GM23338 (cell line): ENCODE measurements around the gene PTPN7. TPM values are rescaled to one million over a fixed set of nuclear protein-coding genes. Genes with fewer than 3 reads are reported as not detected.

Experiments
- ATAC-seq: fragments of 200-7000 bp; cut with Tn5 transposase; 3 replicates; pipeline ENCODE4 v1.9.1; 2020
- DNase-seq: peaks from one replicate; pipeline ENCODE4 v3.0.0-alpha.2; 2015; ENCODE audit warnings: low spot score
- H2AFZ ChIP-seq: fragments of 200-600 bp; sonication (generic); 2 replicates; pipeline ENCODE4 v1.8.0; 2016; ENCODE audit warnings: antibody characterized with exemption, mild to moderate bottlenecking, moderate library complexity
- H3F3A ChIP-seq: fragments of 200-600 bp; sonication (generic); replicated peaks from 2 replicates; pipeline ENCODE4 v1.8.0; 2017; ENCODE audit warnings: antibody characterized with exemption, mixed run types, low read depth
- H3K27ac ChIP-seq: fragments of 200-600 bp; sonication (generic); 2 replicates; pipeline ENCODE4 v1.6.1; 2016; ENCODE audit warnings: low read depth
- H3K27me3 ChIP-seq: fragments of 200-600 bp; sonication (generic); 2 replicates; pipeline ENCODE4 v1.8.0; 2016; ENCODE audit warnings: mild to moderate bottlenecking, mixed run types, moderate library complexity; ENCODE audit not compliant: insufficient read depth
- H3K36me3 ChIP-seq: fragments of 200-600 bp; sonication (generic); 2 replicates; pipeline ENCODE4 v1.8.0; 2016; ENCODE audit warnings: mild to moderate bottlenecking; ENCODE audit not compliant: insufficient read depth
- H3K4me1 ChIP-seq: fragments of 200-600 bp; sonication (generic); 2 replicates; pipeline ENCODE4 v1.8.0; 2016; ENCODE audit warnings: mild to moderate bottlenecking, moderate library complexity; ENCODE audit not compliant: insufficient read depth
- H3K4me2 ChIP-seq: fragments of 200-600 bp; sonication (generic); 2 replicates; pipeline ENCODE4 v1.7.1; 2017; ENCODE audit warnings: mixed run types
- H3K4me3 ChIP-seq: fragments of 200-600 bp; sonication (generic); 2 replicates; pipeline ENCODE4 v1.6.1; 2016; ENCODE audit warnings: mixed run types
- H3K79me2 ChIP-seq: fragments of 200-600 bp; sonication (generic); replicated peaks from 2 replicates; pipeline ENCODE4 v1.8.0; 2017; ENCODE audit warnings: mild to moderate bottlenecking; ENCODE audit not compliant: insufficient read depth
- H3K9me2 ChIP-seq: fragments of 200-600 bp; sonication (generic); 2 replicates; pipeline ENCODE4 v1.8.0; 2017; ENCODE audit not compliant: insufficient read depth
- H4K20me1 ChIP-seq: fragments of 200-600 bp; sonication (generic); replicated peaks from 2 replicates; pipeline ENCODE4 v1.8.0; 2017; ENCODE audit warnings: mild to moderate bottlenecking; ENCODE audit not compliant: insufficient read depth
- H3K27ac Mint-ChIP-seq: 2 replicates; pipeline ENCODE4 v1.8.0; 2020; ENCODE audit warnings: inconsistent platforms, mild to moderate bottlenecking, moderate library complexity, mixed read lengths
- H3K27me3 Mint-ChIP-seq: 3 replicates; pipeline ENCODE4 v1.8.0; 2022; ENCODE audit warnings: low read depth, mild to moderate bottlenecking, moderate library complexity, mixed read lengths, inconsistent platforms; ENCODE audit not compliant: insufficient read depth, poor library complexity
- H3K36me3 Mint-ChIP-seq: 3 replicates; pipeline ENCODE4 v1.8.0; 2021; ENCODE audit warnings: low read depth, mild to moderate bottlenecking, inconsistent platforms, moderate library complexity, mixed read lengths
- H3K4me1 Mint-ChIP-seq: 3 replicates; pipeline ENCODE4 v1.8.0; 2020; ENCODE audit warnings: mild to moderate bottlenecking, inconsistent platforms, mixed read lengths
- H3K4me3 Mint-ChIP-seq: 3 replicates; pipeline ENCODE4 v1.8.0; 2021; ENCODE audit warnings: moderate library complexity, mild to moderate bottlenecking, inconsistent platforms, mixed read lengths
- H3K9me3 Mint-ChIP-seq: 3 replicates; pipeline ENCODE4 v1.8.0; 2020; ENCODE audit warnings: moderate library complexity, mild to moderate bottlenecking, inconsistent platforms, mixed read lengths
- CTCF ChIP-seq, 2 experiments: fragments of 200-600 bp in 1 of 2; sonication (generic) in 1 of 2; conservative IDR thresholded peaks; 2 replicates each; pipeline versions ENCODE4 v1.5.1 to v1.6.1; 2016 to 2017; ENCODE audit warnings: antibody characterized with exemption in 2 of 2, low read depth in 2 of 2, mild to moderate bottlenecking in 2 of 2, moderate library complexity in 1 of 2
- POLR2AphosphoS5 ChIP-seq: IDR thresholded peaks from 2 replicates; pipeline ENCODE4 v1.6.1; 2016; ENCODE audit warnings: antibody characterized with exemption, low read depth
- polyA plus RNA-seq: library from polyadenylated mRNA; unstranded; fragments of >200 nt; fragmentation: Nextera tagmentation; extraction: Ambion mirVana; gene quantifications from 2 replicates; pipeline ENCODE4 v1.2.1, GENCODE V29; 2016
- total RNA-seq: library from RNA; depleted of rRNA; stranded (reverse); fragments of >200 nt; shearing (Covaris generic); gene quantifications from 2 replicates; pipeline ENCODE4 v1.2.3, GENCODE V29; 2014; rRNA removed

The PTPN7 gene
- total and polyA plus RNA-seq, 2 experiments from 2014 or later = not detected

- H3K4me2 ChIP-seq = peak overlapping the region; percentile 51; the same call in 1 of the 2 replicates
- no peaks in the 10 kb centered on the region for H3K27me3 ChIP-seq
- H3K27ac ChIP-seq = no peak overlapping the region
- Mint-ChIP-seq H3K4me1 (peaks cover 22% of the 10 kb centered on the region), H3K9me3 (no peaks in the 10 kb centered on the region), H3K27me3 (peaks cover 5% of the 10 kb centered on the region), H3K36me3 (no peaks in the 10 kb centered on the region), H3K4me3 (no peak overlapping the region), H3K27ac (no peak overlapping the region)
- no peaks in the 10 kb centered on the region for H3F3A ChIP-seq
- H4K20me1 ChIP-seq = no peaks in the 10 kb centered on the region
- ATAC-seq (peak; percentile 20), DNase-seq (no peak)
- H2AFZ ChIP-seq = peak overlapping the region; percentile 78
- H3K4me3 ChIP-seq = no peak overlapping the region
- no peak for TF ChIP-seq POLR2AphosphoS5
- peak in 1 of 2 experiments; percentile 38; a peak in 2 of 4 replicates for TF ChIP-seq CTCF (conservative IDR thresholded peaks at IDR 0.05; ENCODE audit: low read depth in 2 of 2)
- H3K9me2 ChIP-seq = no peaks in the 10 kb centered on the region
- peaks cover 11% of the 10 kb centered on the region for H3K4me1 ChIP-seq
- no peaks in the 10 kb centered on the region for H3K36me3 ChIP-seq
- H3K79me2 ChIP-seq = no peaks in the 10 kb centered on the region
Measured at GRCh38 chr1:202101184-202101583, 59.2 kb downstream of the PTPN7 start.

Other genes starting within 250 kb of the PTPN7 start
- 0.82 and 1.7 TPM in 2 replicates for gene LMOD1, start 214.1 kb downstream of the PTPN7 start, total RNA-seq
- 0.74 and 1.0 TPM in 2 replicates for gene LMOD1, start 214.1 kb downstream of the PTPN7 start, polyA plus RNA-seq
- gene TIMM17A, start 205.1 kb downstream of the PTPN7 start, total RNA-seq = 38.5 and 45.9 TPM in 2 replicates
- 53.4 and 60.0 TPM in 2 replicates for gene TIMM17A, start 205.1 kb downstream of the PTPN7 start, polyA plus RNA-seq
- gene RNPEP, start 178.0 kb downstream of the PTPN7 start, total RNA-seq = 61.6 and 80.3 TPM in 2 replicates
- 32.1 and 35.0 TPM in 2 replicates for gene RNPEP, start 178.0 kb downstream of the PTPN7 start, polyA plus RNA-seq
- 13.0 and 19.5 TPM in 2 replicates for gene ELF3, start 150.0 kb downstream of the PTPN7 start, total RNA-seq
- 10.9 and 12.3 TPM in 2 replicates for gene ELF3, start 150.0 kb downstream of the PTPN7 start, polyA plus RNA-seq
- 0.21 TPM in 1 of 2 replicates, not detected in the other for gene GPR37L1, start 37.7 kb downstream of the PTPN7 start, total RNA-seq
- 0.08 and 0.19 TPM in 2 replicates for gene GPR37L1, start 37.7 kb downstream of the PTPN7 start, polyA plus RNA-seq
- gene ARL8A, start 15.9 kb downstream of the PTPN7 start, total RNA-seq = 29.7 and 30.3 TPM in 2 replicates
- 28.5 and 32.7 TPM in 2 replicates for gene ARL8A, start 15.9 kb downstream of the PTPN7 start, polyA plus RNA-seq
- gene LGR6, start 33.2 kb upstream of the PTPN7 start, total RNA-seq = 0.58 and 0.66 TPM in 2 replicates
- gene LGR6, start 33.2 kb upstream of the PTPN7 start, polyA plus RNA-seq = 0.89 and 0.96 TPM in 2 replicates
- gene UBE2T, start 181.3 kb upstream of the PTPN7 start, total RNA-seq = 91.4 and 96.8 TPM in 2 replicates
- gene UBE2T, start 181.3 kb upstream of the PTPN7 start, polyA plus RNA-seq = 127 and 136 TPM in 2 replicates
- 13.8 and 29.2 TPM in 2 replicates for gene PPP1R12B, start 188.1 kb upstream of the PTPN7 start, total RNA-seq
- 9.1 and 13.2 TPM in 2 replicates for gene PPP1R12B, start 188.1 kb upstream of the PTPN7 start, polyA plus RNA-seq